HepG2 (cell line): ENCODE results near the gene SPSB2. TPM values are rescaled to one million over a fixed set of nuclear protein-coding genes. Genes with fewer than 3 reads are reported as not detected.

Experiments
- ADNP ChIP-seq: sonication (generic); formaldehyde crosslinking; IDR thresholded peaks from 2 replicates; pipeline ENCODE4 v1.4.0; 2020; ENCODE audit warnings: missing genetic modification reagents
- AKAP8 ChIP-seq: sonication (generic); formaldehyde crosslinking; IDR thresholded peaks from 2 replicates; pipeline ENCODE4 v1.5.1; 2020; ENCODE audit warnings: mild to moderate bottlenecking, missing genetic modification reagents
- CBX2 ChIP-seq, 2 experiments: fragments of 200-600 bp in 1 of 2; sonication (generic); formaldehyde crosslinking in 1 of 2; IDR thresholded peaks; 2 replicates each; pipeline versions ENCODE4 v1.7.0 to v1.8.1; 2018 to 2022; ENCODE audit warnings: low read depth in 2 of 2, low read length in 1 of 2, mild to moderate bottlenecking in 1 of 2, missing genetic modification reagents in 1 of 2
- DR1 ChIP-seq: sonication (generic); formaldehyde crosslinking; IDR thresholded peaks from 2 replicates; pipeline ENCODE4 v1.8.0; 2021; ENCODE audit warnings: mild to moderate bottlenecking, missing genetic modification reagents, inconsistent platforms
- ELF1 ChIP-seq: sonication (generic); formaldehyde crosslinking; IDR thresholded peaks from 2 replicates; pipeline ENCODE4 v1.4.0; 2020; ENCODE audit warnings: missing genetic modification reagents
- FOXA1 ChIP-seq, 2 experiments: fragments of 450-650 bp in 1 of 2; sonication (generic) in 1 of 2; formaldehyde crosslinking in 1 of 2; IDR thresholded peaks; 2 replicates each; pipeline versions ENCODE4 v1.4.0 to v1.6.1; 2016 to 2020; ENCODE audit warnings: missing genetic modification reagents in 1 of 2
- FOXA3 ChIP-seq: IDR thresholded peaks from 2 replicates; pipeline ENCODE4 v1.6.1; 2016; ENCODE audit warnings: missing genetic modification reagents, missing compliant biosample characterization
- HNRNPL ChIP-seq: fragments of 200-400 bp; formaldehyde crosslinking; IDR thresholded peaks from 2 replicates; pipeline ENCODE4 v1.6.1; 2017; ENCODE audit warnings: mild to moderate bottlenecking, low read depth, low read length
- JUN ChIP-seq: sonication (generic); formaldehyde crosslinking; IDR thresholded peaks from 2 replicates; pipeline ENCODE4 v1.4.0; 2020; ENCODE audit warnings: mild to moderate bottlenecking, missing genetic modification reagents
- KDM4B ChIP-seq: sonication (generic); formaldehyde crosslinking; IDR thresholded peaks from 2 replicates; pipeline ENCODE4 v1.4.0; 2020; ENCODE audit warnings: missing genetic modification reagents
- KLF11 ChIP-seq: IDR thresholded peaks from 2 replicates; pipeline ENCODE4 v1.6.1; 2016; ENCODE audit warnings: missing compliant biosample characterization
- NR3C1 ChIP-seq: sonication (generic); formaldehyde crosslinking; IDR thresholded peaks from 2 replicates; pipeline ENCODE4 v1.4.0; 2020; ENCODE audit warnings: missing genetic modification reagents
- RFX3 ChIP-seq: IDR thresholded peaks from 2 replicates; pipeline ENCODE4 v1.6.1; 2016; ENCODE audit warnings: missing biosample characterization, missing genetic modification reagents
- RFXANK ChIP-seq: IDR thresholded peaks from 2 replicates; pipeline ENCODE4 v1.6.1; 2016
- SALL1 ChIP-seq: sonication (generic); formaldehyde crosslinking; IDR thresholded peaks from 2 replicates; pipeline ENCODE4 v1.8.0; 2022; ENCODE audit warnings: mild to moderate bottlenecking, missing genetic modification reagents
- SALL2 ChIP-seq: sonication (generic); formaldehyde crosslinking; IDR thresholded peaks from 2 replicates; pipeline ENCODE4 v1.8.1; 2023; ENCODE audit warnings: mild to moderate bottlenecking, missing genetic modification reagents, inconsistent platforms
- ZFX ChIP-seq: sonication (generic); formaldehyde crosslinking; IDR thresholded peaks from 2 replicates; pipeline ENCODE4 v1.4.0; 2020; ENCODE audit warnings: mild to moderate bottlenecking, low read depth, missing genetic modification reagents, moderate library complexity
- ZMYM2 ChIP-seq: sonication (generic); formaldehyde crosslinking; IDR thresholded peaks from 2 replicates; pipeline ENCODE4 v1.8.0; 2022; ENCODE audit warnings: mild to moderate bottlenecking, missing genetic modification reagents
- ZNF124 ChIP-seq: sonication (generic); formaldehyde crosslinking; IDR thresholded peaks from 2 replicates; pipeline ENCODE4 v1.4.0; 2020; ENCODE audit warnings: missing genetic modification reagents
- ZNF24 ChIP-seq: fragments of 450-650 bp; IDR thresholded peaks from 2 replicates; pipeline ENCODE4 v1.6.1; 2017; ENCODE audit warnings: antibody characterized with exemption, mild to moderate bottlenecking
- ZNF282 ChIP-seq: fragments of 450-650 bp; IDR thresholded peaks from 2 replicates; pipeline ENCODE4 v1.6.1; 2018; ENCODE audit not compliant: partially characterized antibody
- ZNF343 ChIP-seq: sonication (generic); formaldehyde crosslinking; IDR thresholded peaks from 2 replicates; pipeline ENCODE4 v1.4.0; 2020; ENCODE audit warnings: mild to moderate bottlenecking, missing genetic modification reagents
- ZNF441 ChIP-seq: sonication (generic); formaldehyde crosslinking; IDR thresholded peaks from 2 replicates; pipeline ENCODE4 v1.7.0; 2021; ENCODE audit warnings: missing genetic modification reagents, borderline replicate concordance
- ZNF644 ChIP-seq: IDR thresholded peaks from 2 replicates; pipeline ENCODE4 v1.6.1; 2016; ENCODE audit warnings: low read depth
- ZSCAN31 ChIP-seq: sonication (generic); formaldehyde crosslinking; IDR thresholded peaks from 2 replicates; pipeline ENCODE4 v1.5.0; 2020; ENCODE audit warnings: low read depth, mild to moderate bottlenecking, missing genetic modification reagents
- polyA plus RNA-seq, 8 experiments: library from polyadenylated mRNA; depleted of rRNA in 3 of 8; stranded (reverse) in 7 of 8; unstranded in 1 of 8; fragments of >200 nt; fragmentation: Illumina TruSeq in 4 of 8; extraction: Trizol in 4 of 8; gene quantifications; 2 replicates each; pipeline versions ENCODE4 v1.2.1 to v1.2.3, GENCODE V29; 2011 to 2016; ENCODE audit warnings: low read depth in 4 of 8, missing spikeins in 1 of 8, mixed read lengths in 1 of 8; ENCODE audit not compliant: insufficient read depth in 1 of 8
- total RNA-seq, 5 experiments: library from RNA; depleted of rRNA; stranded (reverse); fragments of >200 nt; fragmentation: Illumina TruSeq; extraction: Trizol; gene quantifications; 2 replicates each; pipeline ENCODE4 v1.2.3, GENCODE V29; 2016; ENCODE audit warnings: low read depth in 1 of 5
- TF ChIP-seq, protein P1 (sequence below): sonication (generic); formaldehyde crosslinking; IDR thresholded peaks from 2 replicates; pipeline ENCODE4 v1.4.0; 2020; ENCODE audit warnings: missing genetic modification reagents
- TF ChIP-seq, protein P2 (sequence below): sonication (generic); formaldehyde crosslinking; IDR thresholded peaks from 2 replicates; pipeline ENCODE4 v1.4.0; 2020; ENCODE audit warnings: missing genetic modification reagents, borderline replicate concordance
- TF ChIP-seq, protein P3 (sequence below): sonication (generic); formaldehyde crosslinking; IDR thresholded peaks from 2 replicates; pipeline ENCODE4 v1.5.1; 2020; ENCODE audit warnings: mild to moderate bottlenecking, missing genetic modification reagents, borderline replicate concordance
- TF ChIP-seq, protein P4 (sequence below): sonication (generic); formaldehyde crosslinking; IDR thresholded peaks from 2 replicates; pipeline ENCODE4 v1.4.0; 2020; ENCODE audit warnings: missing genetic modification reagents

The SPSB2 gene
- total and polyA plus RNA-seq, 2 of the 13 experiments (the other 11 are each of a cell fraction or from before 2014, with no cell fraction given): 2.0 to 6.2 TPM

- TF ChIP-seq, protein P1, sequence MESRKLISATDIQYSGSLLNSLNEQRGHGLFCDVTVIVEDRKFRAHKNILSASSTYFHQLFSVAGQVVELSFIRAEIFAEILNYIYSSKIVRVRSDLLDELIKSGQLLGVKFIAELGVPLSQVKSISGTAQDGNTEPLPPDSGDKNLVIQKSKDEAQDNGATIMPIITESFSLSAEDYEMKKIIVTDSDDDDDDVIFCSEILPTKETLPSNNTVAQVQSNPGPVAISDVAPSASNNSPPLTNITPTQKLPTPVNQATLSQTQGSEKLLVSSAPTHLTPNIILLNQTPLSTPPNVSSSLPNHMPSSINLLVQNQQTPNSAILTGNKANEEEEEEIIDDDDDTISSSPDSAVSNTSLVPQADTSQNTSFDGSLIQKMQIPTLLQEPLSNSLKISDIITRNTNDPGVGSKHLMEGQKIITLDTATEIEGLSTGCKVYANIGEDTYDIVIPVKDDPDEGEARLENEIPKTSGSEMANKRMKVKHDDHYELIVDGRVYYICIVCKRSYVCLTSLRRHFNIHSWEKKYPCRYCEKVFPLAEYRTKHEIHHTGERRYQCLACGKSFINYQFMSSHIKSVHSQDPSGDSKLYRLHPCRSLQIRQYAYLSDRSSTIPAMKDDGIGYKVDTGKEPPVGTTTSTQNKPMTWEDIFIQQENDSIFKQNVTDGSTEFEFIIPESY (CRISPR knock-in tag): peak; percentile 68
- TF ChIP-seq KDM4B (CRISPR knock-in tag) (no peak), SALL1 (CRISPR knock-in tag) (no peak), KLF11 (CRISPR knock-in tag) (peak; percentile 26; the same call in 1 of the 2 replicates), ZMYM2 (no peak), NR3C1 (no peak), DR1 (CRISPR knock-in tag) (peak; percentile 2; the same call in 1 of the 2 replicates), HNRNPL (peak; percentile 58; the same call in 1 of the 2 replicates), ZSCAN31 (CRISPR knock-in tag) (no peak), ELF1 (CRISPR knock-in tag) (no peak), ZNF343 (CRISPR knock-in tag) (no peak), ZNF441 (CRISPR knock-in tag) (no peak), ZFX (CRISPR knock-in tag) (peak; percentile 41; the same call in 1 of the 2 replicates), FOXA1 (IDR thresholded peaks at IDR 0.05) (no peak), FOXA1 (CRISPR knock-in tag; IDR thresholded peaks at IDR 0.05) (no peak), ZNF282 (no peak), RFXANK (CRISPR knock-in tag) (no peak), FOXA3 (CRISPR knock-in tag) (no peak), AKAP8 (CRISPR knock-in tag) (no peak), ZNF124 (CRISPR knock-in tag) (no peak), ZNF24 (no peak), CBX2 (IDR thresholded peaks at IDR 0.05; ENCODE audit: low read depth, low read length) (no peak), CBX2 (CRISPR knock-in tag; IDR thresholded peaks at IDR 0.05; ENCODE audit: low read depth) (no peak), JUN (CRISPR knock-in tag) (no peak), RFX3 (no peak), ZNF644 (CRISPR knock-in tag) (no peak), ADNP (CRISPR knock-in tag) (no peak), SALL2 (CRISPR knock-in tag) (no peak)
- TF ChIP-seq, protein P2, sequence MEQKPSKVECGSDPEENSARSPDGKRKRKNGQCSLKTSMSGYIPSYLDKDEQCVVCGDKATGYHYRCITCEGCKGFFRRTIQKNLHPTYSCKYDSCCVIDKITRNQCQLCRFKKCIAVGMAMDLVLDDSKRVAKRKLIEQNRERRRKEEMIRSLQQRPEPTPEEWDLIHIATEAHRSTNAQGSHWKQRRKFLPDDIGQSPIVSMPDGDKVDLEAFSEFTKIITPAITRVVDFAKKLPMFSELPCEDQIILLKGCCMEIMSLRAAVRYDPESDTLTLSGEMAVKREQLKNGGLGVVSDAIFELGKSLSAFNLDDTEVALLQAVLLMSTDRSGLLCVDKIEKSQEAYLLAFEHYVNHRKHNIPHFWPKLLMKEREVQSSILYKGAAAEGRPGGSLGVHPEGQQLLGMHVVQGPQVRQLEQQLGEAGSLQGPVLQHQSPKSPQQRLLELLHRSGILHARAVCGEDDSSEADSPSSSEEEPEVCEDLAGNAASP: no peak
- TF ChIP-seq, protein P3, sequence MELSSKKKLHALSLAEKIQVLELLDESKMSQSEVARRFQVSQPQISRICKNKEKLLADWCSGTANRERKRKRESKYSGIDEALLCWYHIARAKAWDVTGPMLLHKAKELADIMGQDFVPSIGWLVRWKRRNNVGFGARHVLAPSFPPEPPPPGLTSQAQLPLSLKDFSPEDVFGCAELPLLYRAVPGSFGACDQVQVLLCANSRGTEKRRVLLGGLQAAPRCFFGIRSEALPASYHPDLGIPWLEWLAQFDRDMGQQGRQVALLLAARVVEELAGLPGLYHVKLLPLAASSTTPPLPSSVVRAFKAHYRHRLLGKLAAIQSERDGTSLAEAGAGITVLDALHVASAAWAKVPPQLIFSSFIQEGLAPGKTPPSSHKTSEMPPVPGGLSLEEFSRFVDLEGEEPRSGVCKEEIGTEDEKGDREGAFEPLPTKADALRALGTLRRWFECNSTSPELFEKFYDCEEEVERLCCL: no peak
- TF ChIP-seq, protein P4, sequence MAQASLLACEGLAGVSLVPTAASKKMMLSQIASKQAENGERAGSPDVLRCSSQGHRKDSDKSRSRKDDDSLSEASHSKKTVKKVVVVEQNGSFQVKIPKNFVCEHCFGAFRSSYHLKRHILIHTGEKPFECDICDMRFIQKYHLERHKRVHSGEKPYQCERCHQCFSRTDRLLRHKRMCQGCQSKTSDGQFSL (CRISPR knock-in tag): 0 out of 2 replicates have a peak, but pooled peaks have one; percentile 52
Measured at GRCh38 chr12:6866920-6867412, 6.1 kb downstream of the SPSB2 start (continued).
